Neural progenitor cell (in vitro differentiated cells): ENCODE data around the gene CRYZL1. TPM values are rescaled to one million over a fixed set of nuclear protein-coding genes. Genes with fewer than 3 reads are reported as not detected.

ENCODE experiments used
- DNase-seq: peaks from one replicate; pipeline ENCODE4 v3.0.0-alpha.2; 2016; ENCODE audit warnings: low spot score
- H2AFZ ChIP-seq: fragments of 200-600 bp; sonication (generic); replicated peaks from 2 replicates; pipeline ENCODE4 v1.6.1; 2016; ENCODE audit warnings: antibody characterized with exemption
- H3F3A ChIP-seq: fragments of 200-600 bp; sonication (generic); 2 replicates; pipeline ENCODE4 v1.6.1; 2016; ENCODE audit warnings: antibody characterized with exemption, low read depth
- H3K27ac ChIP-seq: fragments of 200-600 bp; sonication (generic); 2 replicates; pipeline ENCODE4 v1.5.1; 2016; ENCODE audit warnings: mild to moderate bottlenecking
- H3K27me3 ChIP-seq: fragments of 200-600 bp; sonication (generic); 2 replicates; pipeline ENCODE4 v1.6.1; 2016; ENCODE audit warnings: mild to moderate bottlenecking, moderate library complexity
- H3K36me3 ChIP-seq: fragments of 200-600 bp; sonication (generic); 2 replicates; pipeline ENCODE4 v1.5.1; 2016
- H3K4me1 ChIP-seq: fragments of 200-600 bp; sonication (generic); 2 replicates; pipeline ENCODE4 v1.6.1; 2016; ENCODE audit warnings: mixed run types
- H3K4me2 ChIP-seq: fragments of 200-600 bp; sonication (generic); 2 replicates; pipeline ENCODE4 v1.6.1; 2016
- H3K4me3 ChIP-seq: fragments of 200-600 bp; sonication (generic); 2 replicates; pipeline ENCODE4 v1.5.1; 2016
- H3K79me2 ChIP-seq: fragments of 200-600 bp; sonication (generic); 2 replicates; pipeline ENCODE4 v1.6.1; 2016; ENCODE audit warnings: low read depth
- H3K9ac ChIP-seq: fragments of 200-600 bp; sonication (generic); 2 replicates; pipeline ENCODE4 v1.6.1; 2016
- H3K9me3 ChIP-seq: fragments of 200-600 bp; sonication (generic); 2 replicates; pipeline ENCODE4 v1.5.1; 2016; ENCODE audit warnings: low read depth
- H4K20me1 ChIP-seq: fragments of 200-600 bp; sonication (generic); 2 replicates; pipeline ENCODE4 v1.6.1; 2016; ENCODE audit warnings: low read depth
- H3K27ac Mint-ChIP-seq: 3 replicates; pipeline ENCODE4 v1.8.0; 2021; ENCODE audit warnings: mixed read lengths
- H3K27me3 Mint-ChIP-seq: 2 replicates; pipeline ENCODE4 v1.8.0; 2022; ENCODE audit warnings: low read depth, mild to moderate bottlenecking, inconsistent platforms, moderate library complexity, mixed read lengths; ENCODE audit not compliant: insufficient read depth
- H3K36me3 Mint-ChIP-seq: 3 replicates; pipeline ENCODE4 v1.8.0; 2021; ENCODE audit warnings: mixed read lengths
- H3K4me1 Mint-ChIP-seq: 3 replicates; pipeline ENCODE4 v1.8.0; 2021; ENCODE audit warnings: mixed read lengths
- H3K4me3 Mint-ChIP-seq: 3 replicates; pipeline ENCODE4 v1.8.0; 2021; ENCODE audit warnings: mild to moderate bottlenecking, moderate library complexity, mixed read lengths
- H3K9me3 Mint-ChIP-seq: 3 replicates; pipeline ENCODE4 v1.8.0; 2020; ENCODE audit warnings: mixed read lengths
- CTCF ChIP-seq: fragments of 200-600 bp; sonication (generic); IDR thresholded peaks from 2 replicates; pipeline ENCODE4 v1.5.1; 2017; ENCODE audit warnings: antibody characterized with exemption, mild to moderate bottlenecking
- EZH2 ChIP-seq: fragments of 200-600 bp; sonication (generic); IDR thresholded peaks from 2 replicates; pipeline ENCODE4 v1.6.1; 2017; ENCODE audit warnings: antibody characterized with exemption, mild to moderate bottlenecking, moderate library complexity
- EZH2phosphoT487 ChIP-seq: fragments of 200-600 bp; sonication (generic); IDR thresholded peaks from 2 replicates; pipeline ENCODE4 v1.6.1; 2017; ENCODE audit warnings: antibody characterized with exemption
- total RNA-seq: library from RNA; depleted of rRNA; stranded (reverse); fragments of >200 nt; gene quantifications from 2 replicates; pipeline ENCODE4 v1.2.3, GENCODE V29; 2015; ENCODE audit warnings: low replicate concordance

Gene CRYZL1
- total RNA-seq, 1 donor from 2014 or later = 80.0 TPM

- H3K27me3 Mint-ChIP-seq = peaks cover 7% of the 10 kb centered on the region
- peak within 1 kb of the TSS; percentile 92 for H3K4me2 ChIP-seq
- H4K20me1 ChIP-seq = peaks cover 37% of the 10 kb centered on the region
- peak within 1 kb of the TSS; percentile 87 for H2AFZ ChIP-seq
- peaks cover 4% of the 10 kb centered on the region for H3K36me3 ChIP-seq
- H3K9me3 Mint-ChIP-seq = no peaks in the 10 kb centered on the region
- peak within 1 kb of the TSS; percentile 100 for H3K4me3 Mint-ChIP-seq
- peak within 1 kb of the TSS; percentile 100 for H3K27ac Mint-ChIP-seq
- H3K4me1 ChIP-seq = peaks cover 26% of the 10 kb centered on the region
- H3K27ac ChIP-seq = peak within 1 kb of the TSS; percentile 99
- H3K27me3 ChIP-seq = no peaks in the 10 kb centered on the region
- peaks cover 91% of the 10 kb centered on the region for H3K79me2 ChIP-seq
- peak within 1 kb of the TSS; percentile 96 for H3K4me3 ChIP-seq
- peaks cover 32% of the 10 kb centered on the region for H3K4me1 Mint-ChIP-seq
- DNase-seq = peak; percentile 92
- no peaks in the 10 kb centered on the region for H3K9me3 ChIP-seq
- peaks cover 40% of the 10 kb centered on the region for H3F3A ChIP-seq
- H3K9ac ChIP-seq = peak within 1 kb of the TSS; percentile 95
- no peak for TF ChIP-seq EZH2phosphoT487
- TF ChIP-seq CTCF = no peak
- no peak for TF ChIP-seq EZH2
- peaks cover 17% of the 10 kb centered on the region for H3K36me3 Mint-ChIP-seq
These were observed 99.5 kb downstream of the CRYZL1 start, which contains the start of gene GART for GRCh38 chr21:33541756-33542639. Gene GART (minus strand): TSS chr21:33542117. CDS start chr21:33539315, 2,802 bp downstream.

- peak; percentile 12 for DNase-seq
- peaks cover 91% of the 10 kb centered on the region for H3K79me2 ChIP-seq
- H3K36me3 Mint-ChIP-seq = peaks cover 22% of the 10 kb centered on the region
These were observed 100.3 kb downstream of the CRYZL1 start for GRCh38 chr21:33541105-33541711.

GRCh38 chr21:33540711-33541104 is 100.8 kb downstream of the CRYZL1 start:
- TF ChIP-seq CTCF (no peak), EZH2phosphoT487 (no peak), EZH2 (no peak)
- Histone ChIP-seq H2AFZ (no peak overlapping the region), H3K4me2 (peak overlapping the region; percentile 81), H3K27ac (no peak overlapping the region), H3K4me1 (peaks cover 23% of the 10 kb centered on the region), H4K20me1 (peaks cover 25% of the 10 kb centered on the region), H3K36me3 (peaks cover 4% of the 10 kb centered on the region), H3K9ac (no peak overlapping the region), H3K79me2 (peaks cover 91% of the 10 kb centered on the region), H3K27me3 (no peaks in the 10 kb centered on the region), H3K9me3 (no peaks in the 10 kb centered on the region), H3F3A (peaks cover 30% of the 10 kb centered on the region), H3K4me3 (peak overlapping the region; percentile 96)
- Mint-ChIP-seq H3K4me1 (peaks cover 31% of the 10 kb centered on the region), H3K4me3 (peak overlapping the region; percentile 100), H3K36me3 (peaks cover 20% of the 10 kb centered on the region), H3K27me3 (peaks cover 7% of the 10 kb centered on the region), H3K27ac (no peak overlapping the region), H3K9me3 (no peaks in the 10 kb centered on the region)
- DNase-seq = no peak

More at GRCh38 chr21:33541105-33541711, 100.3 kb downstream of the CRYZL1 start:
- peak overlapping the region; percentile 96 for H3K4me3 ChIP-seq
- no peaks in the 10 kb centered on the region for H3K9me3 ChIP-seq
- peaks cover 26% of the 10 kb centered on the region for H3K4me1 ChIP-seq
- peaks cover 35% of the 10 kb centered on the region for H3F3A ChIP-seq
- TF ChIP-seq CTCF = no peak
- no peak for TF ChIP-seq EZH2
- no peak for TF ChIP-seq EZH2phosphoT487
- peak overlapping the region; percentile 99 for H3K27ac ChIP-seq
- Mint-ChIP-seq H3K4me3 (peak overlapping the region; percentile 100), H3K27me3 (peaks cover 7% of the 10 kb centered on the region), H3K27ac (peak overlapping the region; percentile 55), H3K4me1 (peaks cover 32% of the 10 kb centered on the region), H3K9me3 (no peaks in the 10 kb centered on the region)
- no peaks in the 10 kb centered on the region for H3K27me3 ChIP-seq
- H3K36me3 ChIP-seq = peaks cover 4% of the 10 kb centered on the region
- peaks cover 30% of the 10 kb centered on the region for H4K20me1 ChIP-seq
- H3K4me2 ChIP-seq = peak overlapping the region; percentile 81
- H2AFZ ChIP-seq = peak overlapping the region; percentile 87
- H3K9ac ChIP-seq = peak overlapping the region; percentile 38
